HEK293 (cell line): Measurements from ENCODE around the gene ZNF562.
A peak's percentile ranks its signal among the peaks of the same experiment; 100 is the strongest.

Source experiments
- HOXC10 ChIP-seq: sonication (generic); formaldehyde crosslinking; IDR thresholded peaks from 2 replicates; pipeline ENCODE4 v1.8.1; 2023; ENCODE audit warnings: mild to moderate bottlenecking, missing genetic modification reagents
- OSR2 ChIP-seq: fragments of 450-650 bp; formaldehyde crosslinking; IDR thresholded peaks from 2 replicates; pipeline ENCODE4 v1.5.1; 2016; ENCODE audit warnings: missing biosample characterization, missing genetic modification characterization
- PRDM2 ChIP-seq: fragments of 450-650 bp; formaldehyde crosslinking; IDR thresholded peaks from 2 replicates; pipeline ENCODE4 v1.5.1; 2016; ENCODE audit warnings: missing biosample characterization, missing genetic modification characterization, borderline replicate concordance
- REPIN1 ChIP-seq: fragments of 450-650 bp; formaldehyde crosslinking; IDR thresholded peaks from 2 replicates; pipeline ENCODE4 v1.5.1; 2017; ENCODE audit warnings: missing biosample characterization, missing genetic modification characterization, low read depth
- SP3 ChIP-seq: fragments of 450-650 bp; formaldehyde crosslinking; IDR thresholded peaks from 2 replicates; pipeline ENCODE4 v1.5.1; 2016; ENCODE audit warnings: missing biosample characterization, missing genetic modification characterization
- YY1 ChIP-seq: fragments of 450-650 bp; formaldehyde crosslinking; IDR thresholded peaks from 2 replicates; pipeline ENCODE4 v1.5.1; 2018; ENCODE audit warnings: missing biosample characterization, missing genetic modification characterization
- ZBTB8A ChIP-seq: fragments of 450-650 bp; formaldehyde crosslinking; IDR thresholded peaks from 2 replicates; pipeline ENCODE4 v1.5.1; 2016; ENCODE audit warnings: missing biosample characterization, missing genetic modification characterization
- ZEB2 ChIP-seq: fragments of 450-650 bp; formaldehyde crosslinking; IDR thresholded peaks from 2 replicates; pipeline ENCODE4 v1.5.1; 2016; ENCODE audit warnings: missing biosample characterization, missing genetic modification characterization
- ZFP69B ChIP-seq: fragments of 450-650 bp; formaldehyde crosslinking; IDR thresholded peaks from 2 replicates; pipeline ENCODE4 v1.5.1; 2016; ENCODE audit warnings: missing biosample characterization, missing genetic modification characterization
- ZIC2 ChIP-seq: fragments of 450-650 bp; formaldehyde crosslinking; IDR thresholded peaks from 2 replicates; pipeline ENCODE4 v1.5.1; 2016; ENCODE audit warnings: missing biosample characterization, missing genetic modification characterization
- ZNF112 ChIP-seq: fragments of 450-650 bp; formaldehyde crosslinking; IDR thresholded peaks from 2 replicates; pipeline ENCODE4 v1.5.0; 2017; ENCODE audit warnings: missing biosample characterization, missing genetic modification characterization
- ZNF132 ChIP-seq: fragments of 450-650 bp; formaldehyde crosslinking; IDR thresholded peaks from 2 replicates; pipeline ENCODE4 v1.5.1; 2017; ENCODE audit warnings: missing biosample characterization, missing genetic modification characterization, borderline replicate concordance
- ZNF146 ChIP-seq: fragments of 450-650 bp; formaldehyde crosslinking; IDR thresholded peaks from 2 replicates; pipeline ENCODE4 v1.5.1; 2016; ENCODE audit warnings: missing biosample characterization, missing genetic modification characterization
- ZNF19 ChIP-seq: fragments of 450-650 bp; formaldehyde crosslinking; IDR thresholded peaks from 2 replicates; pipeline ENCODE4; 2016; ENCODE audit warnings: missing biosample characterization, missing genetic modification characterization, low read depth
- ZNF214 ChIP-seq: fragments of 450-650 bp; formaldehyde crosslinking; IDR thresholded peaks from 2 replicates; pipeline ENCODE4 v1.5.1; 2017; ENCODE audit warnings: missing biosample characterization, mild to moderate bottlenecking, missing genetic modification characterization, borderline replicate concordance
- ZNF354C ChIP-seq: fragments of 450-650 bp; formaldehyde crosslinking; IDR thresholded peaks from 2 replicates; pipeline ENCODE4 v1.5.1; 2016; ENCODE audit warnings: missing biosample characterization, missing genetic modification characterization, low read depth, borderline replicate concordance
- ZNF37A ChIP-seq: fragments of 450-650 bp; IDR thresholded peaks from 2 replicates; pipeline ENCODE4 v1.5.1; 2018; ENCODE audit warnings: missing biosample characterization, missing genetic modification characterization
- ZNF391 ChIP-seq: fragments of 450-650 bp; formaldehyde crosslinking; IDR thresholded peaks from 2 replicates; pipeline ENCODE4 v1.5.1; 2016; ENCODE audit warnings: low read depth, missing biosample characterization, missing genetic modification characterization, borderline replicate concordance
- ZNF423 ChIP-seq: fragments of 450-650 bp; formaldehyde crosslinking; IDR thresholded peaks from 2 replicates; pipeline ENCODE4 v1.5.1; 2016; ENCODE audit warnings: missing biosample characterization, missing genetic modification characterization
- ZNF433 ChIP-seq: fragments of 450-650 bp; formaldehyde crosslinking; IDR thresholded peaks from 2 replicates; pipeline ENCODE4 v1.5.1; 2016; ENCODE audit warnings: missing biosample characterization, missing genetic modification characterization, low read depth
- ZNF529 ChIP-seq: fragments of 450-650 bp; formaldehyde crosslinking; IDR thresholded peaks from 2 replicates; pipeline ENCODE4 v1.5.1; 2017; ENCODE audit warnings: missing genetic modification characterization, missing biosample characterization; ENCODE audit not compliant: insufficient replicate concordance
- ZNF544 ChIP-seq: fragments of 450-650 bp; formaldehyde crosslinking; IDR thresholded peaks from 2 replicates; pipeline ENCODE4 v1.5.0; 2017; ENCODE audit warnings: missing biosample characterization, missing genetic modification characterization
- ZNF596 ChIP-seq: fragments of 450-650 bp; IDR thresholded peaks from 2 replicates; pipeline ENCODE4 v1.5.0; 2018; ENCODE audit warnings: missing biosample characterization, mild to moderate bottlenecking, missing genetic modification characterization, moderate library complexity
- ZNF610 ChIP-seq: fragments of 450-650 bp; formaldehyde crosslinking; IDR thresholded peaks from 2 replicates; pipeline ENCODE4 v1.5.1; 2016; ENCODE audit warnings: missing biosample characterization, missing genetic modification characterization, borderline replicate concordance
- ZNF621 ChIP-seq: fragments of 450-650 bp; formaldehyde crosslinking; IDR thresholded peaks from 2 replicates; pipeline ENCODE4 v1.5.1; 2017; ENCODE audit warnings: missing biosample characterization, missing genetic modification characterization
- ZNF624 ChIP-seq: fragments of 450-650 bp; formaldehyde crosslinking; IDR thresholded peaks from 2 replicates; pipeline ENCODE4 v1.5.1; 2017; ENCODE audit warnings: missing biosample characterization, missing genetic modification characterization
- ZNF660 ChIP-seq: fragments of 450-650 bp; IDR thresholded peaks from 2 replicates; pipeline ENCODE4 v1.5.1; 2018; ENCODE audit warnings: missing biosample characterization, mild to moderate bottlenecking, missing genetic modification characterization
- ZNF747 ChIP-seq: fragments of 450-650 bp; formaldehyde crosslinking; IDR thresholded peaks from 2 replicates; pipeline ENCODE4 v1.5.1; 2016; ENCODE audit warnings: missing biosample characterization, missing genetic modification characterization
- ZNF837 ChIP-seq: fragments of 450-650 bp; formaldehyde crosslinking; IDR thresholded peaks from 2 replicates; pipeline ENCODE4 v1.5.1; 2016; ENCODE audit warnings: missing biosample characterization, missing genetic modification characterization
- TF ChIP-seq, protein P1 (sequence below): fragments of 450-650 bp; formaldehyde crosslinking; IDR thresholded peaks from 2 replicates; pipeline ENCODE4 v1.5.1; 2016; ENCODE audit warnings: missing biosample characterization, missing genetic modification characterization, borderline replicate concordance
- TF ChIP-seq, protein P2 (sequence below): fragments of 450-650 bp; formaldehyde crosslinking; IDR thresholded peaks from 2 replicates; pipeline ENCODE4 v1.5.1; 2016; ENCODE audit warnings: missing biosample characterization, missing genetic modification characterization

Gene ZNF562

DNA sequence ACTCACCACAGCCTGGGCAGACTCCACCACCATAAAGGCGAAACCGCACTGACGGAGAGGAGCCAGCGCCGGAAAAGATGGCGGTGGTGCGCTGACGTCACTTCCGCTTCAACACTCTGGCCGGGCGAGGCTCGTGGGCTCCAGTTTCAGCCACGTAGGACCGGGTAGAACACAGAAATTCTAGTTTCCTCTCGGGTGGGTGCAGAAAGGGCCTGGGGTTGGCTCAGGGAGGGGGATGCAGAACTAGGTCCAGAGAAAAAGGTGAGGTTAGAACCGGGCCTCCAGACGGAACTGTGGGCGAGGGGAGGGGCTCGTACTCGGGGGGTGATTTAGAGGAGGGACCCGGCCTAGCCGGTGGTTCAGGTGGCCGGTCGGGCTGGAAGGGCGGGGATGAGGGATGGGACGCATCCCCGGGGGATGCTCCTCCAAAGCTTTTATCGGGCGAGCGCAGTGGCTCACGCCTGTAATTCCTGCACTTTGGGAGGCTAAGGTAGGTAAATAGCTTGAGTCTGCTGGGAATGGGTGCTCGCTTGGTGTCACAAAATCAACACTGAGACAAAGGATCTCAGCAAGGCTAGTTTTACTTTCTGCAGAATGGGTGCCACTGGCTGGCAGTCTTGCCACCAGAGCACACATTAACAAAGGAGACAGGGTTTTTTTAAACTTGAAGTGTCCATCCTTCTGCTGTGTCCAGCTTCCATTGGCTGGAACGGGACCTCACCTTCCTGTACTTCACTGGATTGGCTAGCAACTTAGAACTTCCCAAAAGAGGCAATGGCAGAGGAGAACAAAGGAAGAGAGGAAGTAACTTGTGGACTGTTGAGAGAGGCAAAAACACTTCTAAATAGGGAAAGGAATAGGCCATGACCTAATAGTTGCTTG lies 53.5 kb downstream of the ZNF562 start, which contains the start of gene ZNF561 (continued):
- TF ChIP-seq ZNF354C (tag by site-specific recombination), result no peak
- TF ChIP-seq ZNF621 (tag by site-specific recombination), result no peak
- peak; percentile 42; the same call in 1 of the 2 replicates for TF ChIP-seq ZBTB8A (tag by site-specific recombination)
- TF ChIP-seq ZNF747, result no peak
- 0 out of 2 replicates have a peak, but pooled peaks have one; percentile 22 for TF ChIP-seq ZIC2 (tag by site-specific recombination)
- no peak for TF ChIP-seq ZNF624
- no peak for TF ChIP-seq ZNF544
- no peak for TF ChIP-seq ZNF596
- TF ChIP-seq YY1 (tag by site-specific recombination), result peak; percentile 94
- TF ChIP-seq OSR2, result 0 out of 2 replicates have a peak, but pooled peaks have one; percentile 12
- peak; percentile 73 for TF ChIP-seq ZNF146 (tag by site-specific recombination)
- TF ChIP-seq ZNF112 (tag by site-specific recombination), result no peak
- no peak for TF ChIP-seq ZNF433 (tag by site-specific recombination)
- peak; percentile 85; the same call in 1 of the 2 replicates for TF ChIP-seq ZNF391 (tag by site-specific recombination)
- no peak for TF ChIP-seq ZNF19 (tag by site-specific recombination)
- TF ChIP-seq ZNF423 (tag by site-specific recombination), result no peak
- no peak for TF ChIP-seq ZNF837 (tag by site-specific recombination)
- peak; percentile 78 for TF ChIP-seq ZFP69B (tag by site-specific recombination)
- TF ChIP-seq ZNF214, result no peak
- no peak for TF ChIP-seq ZNF132
- no peak for TF ChIP-seq HOXC10
- TF ChIP-seq ZNF660 (tag by site-specific recombination), result no peak; the same call in none of the 2 replicates
- TF ChIP-seq PRDM2 (tag by site-specific recombination), result no peak
- TF ChIP-seq SP3 (tag by site-specific recombination), result peak; percentile 82
- peak; percentile 29; the same call in 1 of the 2 replicates for TF ChIP-seq ZNF610 (tag by site-specific recombination)
- TF ChIP-seq ZNF37A (tag by site-specific recombination), result no peak
- TF ChIP-seq ZEB2, result peak; percentile 84
- TF ChIP-seq, protein P1, sequence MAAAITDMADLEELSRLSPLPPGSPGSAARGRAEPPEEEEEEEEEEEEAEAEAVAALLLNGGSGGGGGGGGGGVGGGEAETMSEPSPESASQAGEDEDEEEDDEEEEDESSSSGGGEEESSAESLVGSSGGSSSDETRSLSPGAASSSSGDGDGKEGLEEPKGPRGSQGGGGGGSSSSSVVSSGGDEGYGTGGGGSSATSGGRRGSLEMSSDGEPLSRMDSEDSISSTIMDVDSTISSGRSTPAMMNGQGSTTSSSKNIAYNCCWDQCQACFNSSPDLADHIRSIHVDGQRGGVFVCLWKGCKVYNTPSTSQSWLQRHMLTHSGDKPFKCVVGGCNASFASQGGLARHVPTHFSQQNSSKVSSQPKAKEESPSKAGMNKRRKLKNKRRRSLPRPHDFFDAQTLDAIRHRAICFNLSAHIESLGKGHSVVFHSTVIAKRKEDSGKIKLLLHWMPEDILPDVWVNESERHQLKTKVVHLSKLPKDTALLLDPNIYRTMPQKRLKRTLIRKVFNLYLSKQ (tag by site-specific recombination), result no peak
- TF ChIP-seq REPIN1, result 0 out of 2 replicates have a peak, but pooled peaks have one; percentile 87
- no peak for TF ChIP-seq ZNF529 (tag by site-specific recombination)
- TF ChIP-seq, protein P2, sequence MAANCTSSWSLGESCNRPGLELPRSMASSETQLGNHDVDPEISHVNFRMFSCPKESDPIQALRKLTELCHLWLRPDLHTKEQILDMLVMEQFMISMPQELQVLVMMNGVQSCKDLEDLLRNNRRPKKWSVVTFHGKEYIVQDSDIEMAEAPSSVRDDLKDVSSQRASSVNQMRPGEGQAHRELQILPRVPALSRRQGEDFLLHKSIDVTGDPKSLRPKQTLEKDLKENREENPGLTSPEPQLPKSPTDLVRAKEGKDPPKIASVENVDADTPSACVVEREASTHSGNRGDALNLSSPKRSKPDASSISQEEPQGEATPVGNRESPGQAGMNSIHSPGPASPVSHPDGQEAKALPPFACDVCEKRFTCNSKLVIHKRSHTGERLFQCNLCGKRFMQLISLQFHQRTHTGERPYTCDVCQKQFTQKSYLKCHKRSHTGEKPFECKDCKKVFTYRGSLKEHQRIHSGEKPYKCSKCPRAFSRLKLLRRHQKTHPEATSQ (tag by site-specific recombination), result no peak
